Endodermal cell (in vitro differentiated cells): ENCODE data around the gene ATXN10. TPM values are rescaled to one million over a fixed set of nuclear protein-coding genes. Genes with fewer than 3 reads are reported as not detected.

ENCODE experiments used
- DNase-seq: peaks from one replicate; pipeline ENCODE4 v3.0.0-alpha.2; 2017
- H3K27ac ChIP-seq: 2 replicates; pipeline ENCODE4 v1.5.1; 2013; ENCODE audit warnings: mild to moderate bottlenecking, low read depth, low read length, moderate library complexity
- H3K27me3 ChIP-seq: 2 replicates; pipeline ENCODE4 v1.6.1; 2013; ENCODE audit warnings: mild to moderate bottlenecking, low read length, moderate library complexity; ENCODE audit not compliant: insufficient read depth, control insufficient read depth, poor library complexity, severe bottlenecking
- H3K36me3 ChIP-seq: 2 replicates; pipeline ENCODE4 v1.7.0; 2013; ENCODE audit warnings: mild to moderate bottlenecking, low read length, moderate library complexity; ENCODE audit not compliant: control insufficient read depth, insufficient read depth
- H3K4me1 ChIP-seq: one replicate; pipeline ENCODE4 v1.7.0; 2013; ENCODE audit warnings: low read length; ENCODE audit not compliant: control insufficient read depth, insufficient read depth
- H3K4me3 ChIP-seq: 2 replicates; pipeline ENCODE4 v1.5.1; 2013; ENCODE audit warnings: mild to moderate bottlenecking, low read length, moderate library complexity
- H3K9ac ChIP-seq: 2 replicates; pipeline ENCODE4 v1.6.1; 2013; ENCODE audit warnings: mild to moderate bottlenecking, low read length, moderate library complexity; ENCODE audit not compliant: poor library complexity, severe bottlenecking; ENCODE audit errors: extremely low read depth
- H3K9me3 ChIP-seq: 2 replicates; pipeline ENCODE4 v1.6.1; 2013; ENCODE audit warnings: mild to moderate bottlenecking, low read length, moderate library complexity; ENCODE audit not compliant: control insufficient read depth
- H3K27ac Mint-ChIP-seq: 2 replicates; pipeline ENCODE4 v1.8.0; 2020; ENCODE audit warnings: mixed read lengths
- H3K27me3 Mint-ChIP-seq: 2 replicates; pipeline ENCODE4 v1.8.0; 2021; ENCODE audit warnings: mild to moderate bottlenecking, mixed read lengths; ENCODE audit not compliant: insufficient read depth
- H3K36me3 Mint-ChIP-seq: 2 replicates; pipeline ENCODE4 v1.8.0; 2020; ENCODE audit warnings: low read depth, mixed read lengths
- H3K4me1 Mint-ChIP-seq: 2 replicates; pipeline ENCODE4 v1.8.0; 2020; ENCODE audit warnings: mixed read lengths
- H3K4me3 Mint-ChIP-seq: 2 replicates; pipeline ENCODE4 v1.8.0; 2020; ENCODE audit warnings: mild to moderate bottlenecking, moderate library complexity, mixed read lengths
- H3K9me3 Mint-ChIP-seq: 2 replicates; pipeline ENCODE4 v1.8.0; 2020; ENCODE audit warnings: mild to moderate bottlenecking, mixed read lengths
- WGBS, 2 experiments: methylation state at CpG; one replicate each; pipeline versions ENCODE4 v1.1.5 to v1.1.7; 2013; ENCODE audit warnings: missing lambda C conversion rate in 2 of 2, mixed read lengths in 1 of 2; ENCODE audit not compliant: insufficient coverage in 1 of 2, insufficient read length in 1 of 2; 5-methylcytosine and 5-hydroxymethylcytosine counted together
- total RNA-seq, 2 donors: library from RNA; stranded (reverse); fragmentation: NEBNext Ultra II Directional in 1 of 2; extraction: Animal tissue kit (Norgen Biotek cat#: 25700) in 1 of 2; gene quantifications; 2 replicates in 1 of 2; 3 replicates in 1 of 2; pipeline ENCODE4 v1.2.1, GENCODE V29; 2021
- TF ChIP-seq, protein P1 (sequence below): fragments of 200-600 bp; sonication (generic); conservative IDR thresholded peaks from 2 replicates; pipeline ENCODE4 v1.5.0; 2021; ENCODE audit warnings: antibody characterized with exemption, mild to moderate bottlenecking

ATXN10 gene
- total RNA-seq, 2 donors from 2014 or later = 223 to 266 TPM

DNA sequence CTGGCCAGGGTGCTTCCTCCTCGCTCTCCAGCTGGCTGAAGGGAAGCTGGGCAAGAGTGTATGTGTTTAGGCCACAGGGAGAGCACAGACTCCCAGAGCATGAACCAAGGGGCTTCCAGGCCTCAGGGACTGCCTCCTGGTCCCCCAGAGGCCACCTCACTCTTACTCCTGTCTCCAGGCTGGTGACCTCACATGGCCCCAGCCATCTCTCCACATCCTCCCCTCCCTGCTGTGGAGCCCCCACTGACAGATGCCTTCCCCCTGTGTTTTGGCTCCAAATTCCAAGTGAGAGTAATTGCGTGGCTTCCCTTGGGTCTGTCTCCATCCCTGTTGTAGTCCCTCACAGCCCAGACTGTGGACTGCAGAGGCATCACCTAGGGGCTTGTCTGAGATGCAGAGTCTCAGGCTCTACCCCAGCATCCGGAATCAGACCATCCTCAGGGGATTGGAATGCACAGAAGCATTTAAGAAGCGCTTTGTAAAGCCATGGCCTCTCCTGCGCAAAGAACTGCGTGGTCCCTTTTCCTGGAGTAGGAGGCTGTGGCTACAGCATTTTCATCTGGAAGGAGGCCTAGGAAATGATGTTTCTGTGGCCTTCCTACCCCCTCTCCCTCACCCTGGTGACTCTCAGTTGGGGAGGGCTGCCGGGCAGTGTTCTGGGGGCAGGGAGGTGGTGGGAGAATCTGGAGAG lies 91.1 kb downstream of the ATXN10 start:
- Mint-ChIP-seq H3K4me1 (peaks cover 27% of the 10 kb centered on the region), H3K4me3 (no peak overlapping the region), H3K9me3 (peaks cover 16% of the 10 kb centered on the region), H3K27me3 (no peaks in the 10 kb centered on the region), H3K27ac (peak overlapping the region; percentile 81), H3K36me3 (peaks cover 44% of the 10 kb centered on the region)
- no peaks in the 10 kb centered on the region for H3K27me3 ChIP-seq
- no peak overlapping the region for H3K9ac ChIP-seq
- H3K27ac ChIP-seq = no peak overlapping the region
- TF ChIP-seq, protein P1, sequence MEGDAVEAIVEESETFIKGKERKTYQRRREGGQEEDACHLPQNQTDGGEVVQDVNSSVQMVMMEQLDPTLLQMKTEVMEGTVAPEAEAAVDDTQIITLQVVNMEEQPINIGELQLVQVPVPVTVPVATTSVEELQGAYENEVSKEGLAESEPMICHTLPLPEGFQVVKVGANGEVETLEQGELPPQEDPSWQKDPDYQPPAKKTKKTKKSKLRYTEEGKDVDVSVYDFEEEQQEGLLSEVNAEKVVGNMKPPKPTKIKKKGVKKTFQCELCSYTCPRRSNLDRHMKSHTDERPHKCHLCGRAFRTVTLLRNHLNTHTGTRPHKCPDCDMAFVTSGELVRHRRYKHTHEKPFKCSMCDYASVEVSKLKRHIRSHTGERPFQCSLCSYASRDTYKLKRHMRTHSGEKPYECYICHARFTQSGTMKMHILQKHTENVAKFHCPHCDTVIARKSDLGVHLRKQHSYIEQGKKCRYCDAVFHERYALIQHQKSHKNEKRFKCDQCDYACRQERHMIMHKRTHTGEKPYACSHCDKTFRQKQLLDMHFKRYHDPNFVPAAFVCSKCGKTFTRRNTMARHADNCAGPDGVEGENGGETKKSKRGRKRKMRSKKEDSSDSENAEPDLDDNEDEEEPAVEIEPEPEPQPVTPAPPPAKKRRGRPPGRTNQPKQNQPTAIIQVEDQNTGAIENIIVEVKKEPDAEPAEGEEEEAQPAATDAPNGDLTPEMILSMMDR = no peak
- peaks cover 22% of the 10 kb centered on the region for H3K9me3 ChIP-seq
- no peak for DNase-seq
- peaks cover 15% of the 10 kb centered on the region for H3K4me1 ChIP-seq
- H3K36me3 ChIP-seq = peaks cover 43% of the 10 kb centered on the region
- 86 to 92% methylated on average over 2 to 7 of the region's 7 CpGs for WGBS, 2 experiments
- no peak overlapping the region for H3K4me3 ChIP-seq

DNA sequence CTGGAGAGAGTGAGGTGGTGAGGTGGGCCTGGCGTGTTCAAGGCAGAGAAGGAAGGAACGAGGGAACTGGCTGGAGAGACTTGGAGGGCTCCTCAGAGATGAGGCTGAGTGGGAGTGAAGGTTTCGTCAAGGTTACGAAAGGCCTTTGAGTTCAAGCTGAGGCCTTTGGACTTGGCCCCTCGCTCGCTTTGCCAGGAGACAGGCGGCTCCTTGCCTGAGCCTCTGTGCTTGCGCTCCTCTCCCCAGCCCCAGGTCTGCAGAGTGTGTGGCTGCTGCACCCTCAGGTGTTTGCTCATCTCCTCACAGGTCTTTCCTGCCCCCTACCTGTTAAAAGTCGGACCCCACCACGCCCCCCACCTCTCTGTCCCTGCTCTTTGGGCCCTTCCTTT lies 91.6 kb downstream of the ATXN10 start:
- Histone ChIP-seq H3K4me3 (no peak overlapping the region), H3K4me1 (peaks cover 15% of the 10 kb centered on the region), H3K9me3 (peaks cover 19% of the 10 kb centered on the region), H3K27ac (no peak overlapping the region), H3K36me3 (peaks cover 38% of the 10 kb centered on the region), H3K9ac (no peak overlapping the region), H3K27me3 (no peaks in the 10 kb centered on the region)
- WGBS, 2 experiments = 86 to 100% methylated on average over 5 to 10 of the region's 10 CpGs
- TF ChIP-seq, protein P1 = no peak
- Mint-ChIP-seq H3K9me3 (peaks cover 16% of the 10 kb centered on the region), H3K4me1 (peaks cover 30% of the 10 kb centered on the region), H3K27me3 (no peaks in the 10 kb centered on the region), H3K27ac (peak overlapping the region; percentile 81), H3K4me3 (no peak overlapping the region), H3K36me3 (peaks cover 44% of the 10 kb centered on the region)
- DNase-seq = peak; percentile 50

DNA sequence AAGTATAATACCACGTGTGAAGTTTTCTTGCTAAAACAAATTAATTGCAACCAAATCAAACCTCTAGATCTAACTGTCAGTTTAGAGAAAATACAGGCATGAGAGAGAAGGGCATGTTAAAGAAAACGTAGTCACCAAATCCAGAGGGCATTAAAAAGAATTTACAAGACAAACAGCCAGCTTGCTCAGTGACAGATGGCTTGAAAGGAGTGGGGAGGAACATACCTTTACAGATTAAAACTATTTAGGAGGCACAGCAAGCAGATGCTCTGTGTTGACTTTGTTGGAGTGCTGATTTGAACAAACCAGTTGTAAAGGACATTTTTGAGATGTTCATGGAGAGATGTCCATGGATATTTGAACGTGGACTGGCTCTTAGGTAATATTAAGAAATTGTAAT lies 96.9 kb downstream of the ATXN10 start:
- TF ChIP-seq, protein P1 = no peak
- H3K27ac ChIP-seq = no peak overlapping the region
- peaks cover 55% of the 10 kb centered on the region for H3K36me3 Mint-ChIP-seq
- H3K9ac ChIP-seq = no peak overlapping the region
- peaks cover 37% of the 10 kb centered on the region for H3K36me3 ChIP-seq
- peaks cover 9% of the 10 kb centered on the region for H3K9me3 Mint-ChIP-seq
- H3K27ac Mint-ChIP-seq = no peak overlapping the region
- no peak overlapping the region for H3K4me3 ChIP-seq
- H3K27me3 ChIP-seq = no peaks in the 10 kb centered on the region
- H3K4me3 Mint-ChIP-seq = no peak overlapping the region
- no peaks in the 10 kb centered on the region for H3K27me3 Mint-ChIP-seq
- peaks cover 12% of the 10 kb centered on the region for H3K9me3 ChIP-seq
- H3K4me1 Mint-ChIP-seq = peaks cover 21% of the 10 kb centered on the region
- H3K4me1 ChIP-seq = peaks cover 6% of the 10 kb centered on the region
- DNase-seq = no peak
- 53% methylated on average over 2 to 3 of the region's 3 CpGs for WGBS, 2 experiments
